TTC549 (cell line): ENCODE data around the gene AQR.
"Not testable (repeated sequence)": the region's sequence is repeated elsewhere in the genome, so short reads cannot be mapped to it uniquely, and the experiment has no call there.

ENCODE experiments used
- FAIRE-seq: peaks from 2 replicates; lab custom pipeline; 2012; peaks lifted over from hg19 to GRCh38; lab: Jason Lieb, UNC

Gene AQR

DNA sequence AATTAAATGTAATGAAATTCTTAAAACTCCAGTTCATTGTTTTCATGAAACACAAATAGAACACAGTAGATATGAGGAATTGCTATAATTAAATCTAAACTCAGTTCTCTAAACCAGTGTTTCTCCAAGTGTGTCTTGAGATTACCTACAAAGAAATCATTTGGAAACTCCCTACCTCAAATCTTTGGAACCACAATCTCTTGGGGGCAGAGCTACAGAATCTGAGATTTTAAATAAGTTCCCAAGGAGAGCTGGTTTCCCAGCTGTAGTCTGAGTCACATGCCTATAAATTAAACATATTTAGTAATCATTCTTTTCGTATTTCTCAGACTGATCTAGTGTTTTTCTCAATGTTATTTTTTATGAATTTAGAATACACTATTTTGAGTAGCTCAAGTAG lies 157.2 kb downstream of the AQR start:
- FAIRE-seq, result no peak

DNA sequence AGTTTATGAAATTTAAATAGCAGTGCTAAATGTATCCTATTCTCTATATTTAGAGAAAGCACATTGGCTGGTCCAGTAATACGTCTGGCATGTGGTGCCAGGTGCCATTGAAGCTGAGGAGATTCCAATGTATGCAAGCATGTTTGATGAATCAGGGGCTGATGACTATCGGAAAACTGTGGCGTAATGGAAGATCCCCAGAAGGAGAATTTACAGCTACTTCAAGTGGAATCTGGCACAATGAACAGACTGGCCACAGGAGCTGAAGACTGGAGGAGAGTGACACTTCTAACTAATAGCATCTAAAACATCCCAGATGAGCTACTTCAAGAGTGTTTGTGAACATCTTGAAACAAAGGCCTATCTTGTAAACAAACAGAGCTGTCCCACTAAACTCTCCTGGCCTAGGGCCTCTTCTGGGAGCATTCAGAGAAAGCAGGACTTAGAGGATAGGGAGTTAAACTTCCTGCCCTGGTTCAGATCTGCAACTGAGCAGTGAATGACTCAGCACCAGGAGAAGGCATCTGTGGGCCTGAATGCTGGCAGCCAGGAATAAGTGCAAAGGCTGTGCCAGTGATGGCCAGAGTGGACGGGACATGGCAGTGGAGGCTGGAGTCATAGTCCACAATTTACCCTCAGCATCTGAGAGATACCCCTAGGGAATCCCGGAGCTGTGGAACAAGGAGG lies 159.0 kb downstream of the AQR start:
- FAIRE-seq, result no peak

DNA sequence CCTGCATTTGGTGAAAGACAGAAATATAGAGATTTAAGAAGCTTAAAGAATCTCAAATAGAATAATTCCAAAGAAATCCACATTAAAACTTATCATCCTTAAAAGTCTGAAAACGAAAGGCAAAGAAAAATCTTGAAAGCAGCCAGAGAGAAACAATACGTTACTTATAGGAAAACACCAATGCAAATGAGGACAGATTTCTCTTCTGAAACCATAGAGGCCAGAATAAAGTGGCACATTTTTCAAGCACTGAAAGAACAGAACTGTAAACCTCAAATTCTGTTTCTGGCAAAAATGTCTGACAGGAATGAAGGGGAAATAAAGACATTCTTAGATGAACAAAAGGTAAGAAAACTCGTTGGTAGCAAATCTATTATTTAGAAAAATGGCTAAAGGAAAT lies 160.4 kb downstream of the AQR start:
- no peak for FAIRE-seq

GRCh38 chr15:34808016-34808415 lies 161.5 kb downstream of the AQR start:
- FAIRE-seq, result no peak

- not testable (repeated sequence) for FAIRE-seq
Measured at GRCh38 chr15:34807241-34807640, 162.3 kb downstream of the AQR start.

DNA sequence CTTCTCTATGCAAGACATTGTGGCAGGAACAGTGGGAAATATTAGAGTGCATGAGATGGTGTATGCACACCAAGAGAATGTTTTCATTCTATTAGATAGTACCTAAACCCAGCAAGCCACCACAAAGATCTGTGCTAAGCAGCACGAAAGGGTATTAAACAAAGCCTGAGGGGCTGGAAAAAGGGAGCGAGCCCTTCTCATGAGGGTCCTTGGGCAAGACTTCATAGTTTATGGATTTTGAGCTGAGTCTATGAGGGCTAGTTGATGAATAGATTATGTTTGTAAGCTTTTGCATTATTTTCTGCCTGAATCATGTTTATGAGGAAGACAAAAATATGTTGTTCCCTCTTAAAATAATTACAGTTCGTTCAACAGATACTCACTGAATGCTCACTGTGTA lies 164.8 kb downstream of the AQR start:
- FAIRE-seq, result no peak

- FAIRE-seq, result no peak
Measured at GRCh38 chr15:34804113-34804512, 165.4 kb downstream of the AQR start.

GRCh38 chr15:34802803-34803750 lies 166.5 kb downstream of the AQR start:
- no peak for FAIRE-seq

DNA sequence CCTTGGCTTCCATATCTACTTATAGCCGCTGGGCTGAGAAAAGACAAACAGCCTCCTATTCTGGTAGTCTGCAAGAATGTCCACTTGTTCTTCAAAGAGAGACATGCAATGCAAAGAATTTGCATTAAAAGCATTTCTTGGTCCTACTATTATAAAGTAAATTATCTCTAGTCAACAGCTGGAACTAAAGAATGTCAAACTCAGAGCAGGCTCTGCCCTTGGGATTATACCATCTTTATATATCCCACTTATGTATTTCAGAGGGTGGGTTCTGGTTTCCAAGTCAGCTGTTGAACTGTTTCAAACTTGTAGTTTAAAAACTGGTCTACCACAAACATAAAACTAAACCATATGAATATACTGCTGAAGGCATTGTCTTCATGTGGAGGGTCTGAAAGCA lies 167.2 kb downstream of the AQR start:
- no peak for FAIRE-seq
